Limb (tissue), 2 donors: ENCODE measurements around the gene KIF1A.
A peak's percentile ranks its signal among the peaks of the same experiment; 100 is the strongest.
"Not testable (repeated sequence)": the region's sequence is repeated elsewhere in the genome, so short reads cannot be mapped to it uniquely, and the experiment has no call there.

Source experiments
- DNase-seq, 2 donors: peaks; one replicate each; pipeline ENCODE4 v3.0.0-alpha.2; 2016; ENCODE audit errors: extremely low spot score in 2 of 2

Gene KIF1A

GRCh38 chr2:240687045-240687740, 132.8 kb downstream of the KIF1A start:
- no peak for DNase-seq

- no peak for DNase-seq
Observed at GRCh38 chr2:240686460-240686859, 133.6 kb downstream of the KIF1A start.

GRCh38 chr2:240685771-240686371, 134.1 kb downstream of the KIF1A start:
- DNase-seq, result peak in 1 of 2 donors; percentile 32

GRCh38 chr2:240683980-240684728, 135.9 kb downstream of the KIF1A start:
- not testable (repeated sequence) for DNase-seq

GRCh38 chr2:240683329-240683979, 136.6 kb downstream of the KIF1A start:
- DNase-seq, result not testable (repeated sequence)

GRCh38 chr2:240682431-240683224, 137.4 kb downstream of the KIF1A start, which contains the start of gene AQP12B:
AQP12B (minus strand) TSS chr2:240682885; CDS start chr2:240682837, 48 bp downstream.
- not testable (repeated sequence) for DNase-seq

- DNase-seq, result not testable (repeated sequence)
Observed at GRCh38 chr2:240680185-240680584, 139.8 kb downstream of the KIF1A start.

GRCh38 chr2:240678909-240679308, 141.1 kb downstream of the KIF1A start:
- not testable (repeated sequence) for DNase-seq

GRCh38 chr2:240678043-240678442, 142.0 kb downstream of the KIF1A start:
- not testable (repeated sequence) for DNase-seq

- not testable (repeated sequence) for DNase-seq
Observed at GRCh38 chr2:240675345-240675744, 144.7 kb downstream of the KIF1A start.

- DNase-seq, result not testable (repeated sequence)
Observed at GRCh38 chr2:240674461-240675184, 145.4 kb downstream of the KIF1A start.

- DNase-seq, result no peak
Observed at GRCh38 chr2:240672701-240673190, 147.3 kb downstream of the KIF1A start.

- no peak for DNase-seq
Observed at GRCh38 chr2:240672076-240672700, 147.8 kb downstream of the KIF1A start.

- DNase-seq, result no peak
Observed at GRCh38 chr2:240670950-240671349, 149.1 kb downstream of the KIF1A start.

- no peak for DNase-seq
Observed at GRCh38 chr2:240670402-240670801, 149.6 kb downstream of the KIF1A start.

GRCh38 chr2:240664622-240665021, 155.4 kb downstream of the KIF1A start:
- DNase-seq, result no peak
